Astrocyte (in vitro differentiated cells and primary cell): Measurements from ENCODE around the gene CAMK1D. TPM values are rescaled to one million over a fixed set of nuclear protein-coding genes. Genes with fewer than 3 reads are reported as not detected.

ENCODE experiments used
- DNase-seq: peaks from one replicate; pipeline ENCODE4 v3.0.0-alpha.2; 2010; ENCODE audit warnings: low read depth
- FAIRE-seq: peaks from 2 replicates; lab custom pipeline; 2011; peaks lifted over from hg19 to GRCh38; lab: Jason Lieb, UNC
- H2AFZ ChIP-seq: 2 replicates; pipeline ENCODE4 v1.6.0; 2012; ENCODE audit warnings: low read depth, low read length, inconsistent platforms
- H3K27ac ChIP-seq: 2 replicates; pipeline ENCODE4 v1.5.1; 2011; ENCODE audit warnings: low read depth, low read length, inconsistent platforms
- H3K27me3 ChIP-seq: 2 replicates; pipeline ENCODE4 v1.6.0; 2011; ENCODE audit warnings: low read length, inconsistent platforms; ENCODE audit not compliant: insufficient read depth
- H3K36me3 ChIP-seq: 2 replicates; pipeline ENCODE4 v1.5.1; 2011; ENCODE audit warnings: low read length, inconsistent platforms; ENCODE audit not compliant: insufficient read depth
- H3K4me1 ChIP-seq: 2 replicates; pipeline ENCODE4 v1.5.1; 2011; ENCODE audit warnings: low read length, inconsistent platforms; ENCODE audit not compliant: insufficient read depth
- H3K4me2 ChIP-seq: 2 replicates; pipeline ENCODE4 v1.6.0; 2012; ENCODE audit warnings: low read length, inconsistent platforms
- H3K4me3 ChIP-seq: 2 replicates; pipeline ENCODE4 v1.5.1; 2011; ENCODE audit warnings: low read depth, mild to moderate bottlenecking, low read length, inconsistent platforms; ENCODE audit not compliant: insufficient read depth
- H3K79me2 ChIP-seq: 2 replicates; pipeline ENCODE4 v1.6.0; 2012; ENCODE audit warnings: mild to moderate bottlenecking, low read length, inconsistent platforms; ENCODE audit not compliant: insufficient read depth
- H3K9ac ChIP-seq: 2 replicates; pipeline ENCODE4 v1.6.0; 2012; ENCODE audit warnings: mild to moderate bottlenecking, low read length, inconsistent platforms
- H3K9me3 ChIP-seq: 2 replicates; pipeline ENCODE4 v1.5.1; 2012; ENCODE audit warnings: low read depth, mild to moderate bottlenecking, low read length, inconsistent platforms; ENCODE audit not compliant: insufficient read depth
- H4K20me1 ChIP-seq: 2 replicates; pipeline ENCODE4 v1.6.0; 2012; ENCODE audit warnings: low read length, inconsistent platforms; ENCODE audit not compliant: insufficient read depth
- H3K27ac Mint-ChIP-seq: one replicate; pipeline ENCODE4 v1.8.0; 2021; ENCODE audit warnings: mild to moderate bottlenecking, mixed read lengths; ENCODE audit not compliant: unreplicated experiment
- H3K27me3 Mint-ChIP-seq: one replicate; pipeline ENCODE4 v1.8.0; 2021; ENCODE audit warnings: low read depth, mixed read lengths; ENCODE audit not compliant: unreplicated experiment
- H3K36me3 Mint-ChIP-seq: one replicate; pipeline ENCODE4 v1.8.0; 2021; ENCODE audit warnings: low read depth, mixed read lengths; ENCODE audit not compliant: unreplicated experiment
- H3K4me1 Mint-ChIP-seq: one replicate; pipeline ENCODE4 v1.8.0; 2021; ENCODE audit warnings: low read depth, mixed read lengths; ENCODE audit not compliant: unreplicated experiment
- H3K4me3 Mint-ChIP-seq: one replicate; pipeline ENCODE4 v1.8.0; 2021; ENCODE audit warnings: mild to moderate bottlenecking, moderate library complexity, mixed read lengths; ENCODE audit not compliant: unreplicated experiment
- H3K9me3 Mint-ChIP-seq: one replicate; pipeline ENCODE4 v1.8.0; 2021; ENCODE audit warnings: mild to moderate bottlenecking, mixed read lengths; ENCODE audit not compliant: unreplicated experiment
- EZH2 ChIP-seq: IDR thresholded peaks from 2 replicates; pipeline ENCODE4 v1.6.1; 2012; ENCODE audit warnings: mild to moderate bottlenecking, low read length, inconsistent platforms; ENCODE audit not compliant: insufficient read depth
- total RNA-seq: library from RNA; stranded (reverse); gene quantifications from 2 replicates; pipeline ENCODE4 v1.2.1, GENCODE V29; 2021
- TF ChIP-seq, protein P1 (sequence below): IDR thresholded peaks from 2 replicates; pipeline ENCODE4 v1.5.1; 2011; ENCODE audit warnings: low read depth, mild to moderate bottlenecking, inconsistent platforms, low read length, moderate library complexity; ENCODE audit not compliant: insufficient read depth

The CAMK1D gene
- total RNA-seq, 1 donor from 2014 or later = 23.6 TPM

DNA sequence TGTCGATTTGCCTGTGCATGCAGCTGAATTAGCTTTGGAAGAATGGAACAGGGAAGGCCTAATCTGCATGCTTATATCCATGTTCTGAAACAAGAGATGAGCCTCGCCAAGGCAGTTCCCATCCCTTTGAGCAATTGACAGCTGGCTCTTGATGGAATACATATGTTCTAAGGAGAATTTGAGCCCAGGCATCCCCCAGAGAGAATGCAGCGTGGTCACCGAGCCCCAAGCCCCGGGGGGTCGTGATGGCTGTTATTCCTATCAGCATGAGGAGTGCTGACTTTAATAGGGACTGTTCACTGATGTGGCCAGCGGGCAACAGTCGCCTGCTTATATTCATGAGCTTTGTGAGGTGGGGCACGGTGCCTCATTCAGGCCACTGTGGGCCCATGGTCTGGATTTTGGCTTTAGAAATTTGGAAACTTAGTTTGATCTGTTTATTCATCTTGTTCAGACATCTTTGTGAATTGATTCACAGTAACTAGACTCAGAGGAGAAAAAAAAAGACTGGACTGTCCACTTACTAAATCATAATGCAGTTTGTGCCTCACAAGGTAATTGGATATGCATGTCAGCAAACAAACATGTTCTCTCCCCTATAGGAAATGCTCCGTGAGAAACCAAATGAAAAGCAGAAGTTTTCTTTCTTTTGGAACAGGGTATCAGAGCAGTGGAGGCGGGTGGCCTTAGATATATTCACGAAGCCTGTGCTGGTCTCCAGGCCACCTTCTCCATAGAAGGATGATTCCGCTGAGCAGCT is 447.2 kb downstream of the CAMK1D start:
- TF ChIP-seq, protein P1, sequence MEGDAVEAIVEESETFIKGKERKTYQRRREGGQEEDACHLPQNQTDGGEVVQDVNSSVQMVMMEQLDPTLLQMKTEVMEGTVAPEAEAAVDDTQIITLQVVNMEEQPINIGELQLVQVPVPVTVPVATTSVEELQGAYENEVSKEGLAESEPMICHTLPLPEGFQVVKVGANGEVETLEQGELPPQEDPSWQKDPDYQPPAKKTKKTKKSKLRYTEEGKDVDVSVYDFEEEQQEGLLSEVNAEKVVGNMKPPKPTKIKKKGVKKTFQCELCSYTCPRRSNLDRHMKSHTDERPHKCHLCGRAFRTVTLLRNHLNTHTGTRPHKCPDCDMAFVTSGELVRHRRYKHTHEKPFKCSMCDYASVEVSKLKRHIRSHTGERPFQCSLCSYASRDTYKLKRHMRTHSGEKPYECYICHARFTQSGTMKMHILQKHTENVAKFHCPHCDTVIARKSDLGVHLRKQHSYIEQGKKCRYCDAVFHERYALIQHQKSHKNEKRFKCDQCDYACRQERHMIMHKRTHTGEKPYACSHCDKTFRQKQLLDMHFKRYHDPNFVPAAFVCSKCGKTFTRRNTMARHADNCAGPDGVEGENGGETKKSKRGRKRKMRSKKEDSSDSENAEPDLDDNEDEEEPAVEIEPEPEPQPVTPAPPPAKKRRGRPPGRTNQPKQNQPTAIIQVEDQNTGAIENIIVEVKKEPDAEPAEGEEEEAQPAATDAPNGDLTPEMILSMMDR = no peak
- no peak for TF ChIP-seq EZH2
- peaks cover 33% of the 10 kb centered on the region for H3K36me3 Mint-ChIP-seq
- no peak overlapping the region for H3K27ac ChIP-seq
- no peak overlapping the region for H3K27ac Mint-ChIP-seq
- H3K4me3 ChIP-seq = no peak overlapping the region
- FAIRE-seq (no peak), DNase-seq (no peak)
- no peaks in the 10 kb centered on the region for H3K27me3 ChIP-seq
- peaks cover 4% of the 10 kb centered on the region for H3K9me3 Mint-ChIP-seq
- H3K36me3 ChIP-seq = no peaks in the 10 kb centered on the region
- H3K4me1 ChIP-seq = no peaks in the 10 kb centered on the region
- H2AFZ ChIP-seq = no peak overlapping the region
- H3K4me2 ChIP-seq = no peak overlapping the region
- no peak overlapping the region for H3K9ac ChIP-seq
- no peaks in the 10 kb centered on the region for H3K79me2 ChIP-seq
- H3K4me3 Mint-ChIP-seq = no peak overlapping the region
- H3K27me3 Mint-ChIP-seq = no peaks in the 10 kb centered on the region
- H3K9me3 ChIP-seq = no peaks in the 10 kb centered on the region
- H3K4me1 Mint-ChIP-seq = peaks cover 8% of the 10 kb centered on the region
- H4K20me1 ChIP-seq = no peaks in the 10 kb centered on the region

DNA sequence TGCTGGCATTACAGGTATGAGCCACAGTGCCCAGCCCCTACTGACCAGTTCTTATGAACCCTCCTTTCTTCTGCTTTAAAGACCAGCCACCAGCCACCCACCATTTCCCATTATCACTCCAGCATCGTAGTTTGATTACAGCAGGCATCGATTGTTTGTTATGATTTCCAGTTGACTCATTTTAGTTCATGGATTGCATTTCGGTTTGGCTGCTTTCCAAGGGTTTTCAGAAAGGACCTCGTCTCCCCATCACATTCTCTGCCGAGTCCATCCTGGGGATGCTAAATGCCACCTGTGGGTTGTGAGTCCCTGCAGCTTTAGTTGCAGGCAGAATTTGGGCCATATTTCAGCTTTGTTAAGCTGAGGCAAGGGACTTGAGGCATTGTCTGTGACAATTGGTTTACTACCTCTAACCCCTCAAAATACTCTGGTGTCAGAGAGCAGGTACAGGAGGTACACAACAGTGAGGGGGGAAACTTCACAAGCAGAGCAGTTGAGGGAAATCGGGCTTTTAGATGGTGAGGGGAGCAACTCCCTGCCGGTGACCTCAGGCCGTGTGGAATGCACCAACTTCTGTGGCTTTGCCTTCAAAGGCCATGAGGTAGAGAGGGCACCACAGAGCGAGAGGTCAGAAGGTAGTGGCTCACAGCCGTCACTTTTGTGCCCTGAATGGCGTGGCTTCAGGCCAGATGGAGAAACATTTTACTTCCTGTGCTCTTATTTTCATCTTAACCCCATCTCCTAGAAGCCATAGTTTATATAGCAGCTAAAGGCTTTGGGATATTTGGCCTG is 448.3 kb downstream of the CAMK1D start:
- no peaks in the 10 kb centered on the region for H3K27me3 Mint-ChIP-seq
- no peak overlapping the region for H3K27ac Mint-ChIP-seq
- no peak for FAIRE-seq

More for the DNA sequence above, 448.3 kb downstream of the CAMK1D start:
- DNase-seq = peak; percentile 24
- Mint-ChIP-seq H3K4me1 (peaks cover 8% of the 10 kb centered on the region), H3K4me3 (no peak overlapping the region), H3K9me3 (peaks cover 4% of the 10 kb centered on the region), H3K36me3 (peaks cover 31% of the 10 kb centered on the region)
- H3K4me2 ChIP-seq = no peak overlapping the region
- H3K27me3 ChIP-seq = no peaks in the 10 kb centered on the region
- no peak overlapping the region for H2AFZ ChIP-seq
- no peak overlapping the region for H3K9ac ChIP-seq
- H4K20me1 ChIP-seq = no peaks in the 10 kb centered on the region
- no peaks in the 10 kb centered on the region for H3K4me1 ChIP-seq
- no peaks in the 10 kb centered on the region for H3K9me3 ChIP-seq
- H3K79me2 ChIP-seq = no peaks in the 10 kb centered on the region
- TF ChIP-seq, protein P1 = no peak
- TF ChIP-seq EZH2 = no peak
- H3K27ac ChIP-seq = no peak overlapping the region
- no peak overlapping the region for H3K4me3 ChIP-seq
- H3K36me3 ChIP-seq = no peaks in the 10 kb centered on the region
